T-helper 2 cell treated with Interferon-gamma antibody and Interleukin-4, amounts not matched to agents 100 ng/mL and 5 ng/mL, for 36 hours (primary cell): ENCODE measurements around the gene SHISA9. TPM values are rescaled to one million over a fixed set of nuclear protein-coding genes. Genes with fewer than 3 reads are reported as not detected.

Source experiments
- intact Hi-C: fragments of 100-400 bp; cut with micrococcal nuclease; formaldehyde crosslinking; loops from one replicate; pipeline ENCODE4 v1.15.1; 2023
- total RNA-seq: library from RNA; stranded (reverse); gene quantifications from 2 replicates; pipeline ENCODE4 v1.2.3, GENCODE V29; 2022

The SHISA9 gene
- total RNA-seq, 1 donor from 2014 or later, result 0.02 TPM

GRCh38 chr16:13014476-13014875 is 113.1 kb downstream of the SHISA9 start:
- intact Hi-C loops, result no loop called here

DNA sequence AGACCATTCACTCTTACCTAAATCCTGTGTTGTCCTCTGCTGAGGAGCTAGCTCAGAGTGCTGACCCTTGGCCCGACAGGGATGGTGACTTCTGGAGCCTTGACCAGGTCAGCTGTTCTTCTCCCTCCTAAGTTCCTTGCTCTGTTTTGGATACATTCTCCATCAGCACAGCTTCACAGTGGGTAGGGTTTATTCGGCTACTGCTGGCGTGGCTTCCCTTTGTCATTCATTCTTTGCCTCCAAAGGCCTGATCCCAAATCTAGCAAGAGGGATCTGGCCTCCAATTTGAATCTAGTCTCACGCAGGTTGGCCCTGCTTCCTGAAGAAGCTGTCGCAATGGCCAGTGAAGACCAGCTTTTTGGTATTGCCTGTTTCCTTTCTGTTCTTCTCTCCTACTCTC is 116.6 kb downstream of the SHISA9 start:
- intact Hi-C loops, result no loop called here

DNA sequence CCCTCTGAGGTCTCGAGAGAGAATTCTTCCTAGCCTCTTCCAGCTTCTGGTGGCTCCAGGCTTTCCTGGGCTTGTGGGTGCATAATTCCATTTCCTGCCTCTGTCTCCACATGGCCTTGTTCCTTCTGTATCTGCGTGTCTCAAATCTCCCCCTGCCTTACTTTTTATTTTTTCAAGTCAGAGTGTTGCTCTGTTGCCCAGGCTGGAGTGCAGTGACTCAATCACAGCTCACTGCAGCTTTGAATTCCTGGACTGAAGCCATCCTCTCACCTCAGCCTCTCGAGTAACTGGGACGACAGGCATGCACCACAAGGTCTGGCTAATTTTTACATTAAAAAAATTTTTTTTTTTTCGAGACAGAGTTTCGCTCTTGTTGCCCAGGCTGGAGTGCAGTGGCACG is 120.6 kb downstream of the SHISA9 start:
- intact Hi-C loops, result no loop called here

- intact Hi-C loops, result no loop called here
These were observed 128.4 kb downstream of the SHISA9 start for GRCh38 chr16:13029786-13030185.

DNA sequence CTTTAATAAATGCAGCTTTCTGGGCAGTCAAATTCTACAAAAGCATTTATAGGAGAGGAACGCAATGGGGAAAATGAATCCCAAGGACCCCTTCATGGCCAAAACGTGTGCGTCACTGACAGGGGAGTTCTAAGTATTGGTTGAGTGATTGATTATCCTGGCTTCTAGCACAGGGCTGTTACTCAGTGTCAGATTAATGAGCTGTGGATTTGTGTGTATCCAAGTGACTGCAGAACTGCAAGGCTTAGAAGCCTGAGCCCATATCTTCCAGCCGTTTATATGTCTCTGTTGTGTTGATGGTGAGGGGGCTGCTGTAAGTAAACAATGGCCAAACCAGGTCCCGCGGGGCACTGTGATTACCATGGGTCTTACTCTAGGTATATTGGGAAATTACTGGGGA is 129.4 kb downstream of the SHISA9 start:
- intact Hi-C loops, result no loop called here

DNA sequence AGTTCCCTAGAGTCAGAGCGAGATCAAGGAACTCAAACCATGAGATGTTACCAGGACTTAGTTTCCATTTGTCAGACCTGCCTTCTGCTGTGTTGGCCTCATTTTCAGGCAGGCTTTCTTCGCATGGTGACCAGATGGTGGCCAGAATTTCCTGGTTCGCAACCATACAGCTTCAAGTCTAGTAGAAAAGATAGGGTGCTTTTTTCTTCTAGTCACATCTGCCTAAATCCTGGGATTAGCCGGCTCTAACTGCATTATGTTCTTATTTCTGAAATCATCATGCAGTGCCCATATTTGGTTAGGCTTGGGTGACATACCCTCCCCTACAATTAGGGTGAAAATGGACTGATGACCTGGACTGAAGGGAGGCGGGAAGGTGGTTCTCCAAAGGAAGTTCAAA is 131.5 kb downstream of the SHISA9 start:
- intact Hi-C loops, result no loop called here

- intact Hi-C loops, result no loop called here
These were observed 135.2 kb downstream of the SHISA9 start for GRCh38 chr16:13036600-13036999.

DNA sequence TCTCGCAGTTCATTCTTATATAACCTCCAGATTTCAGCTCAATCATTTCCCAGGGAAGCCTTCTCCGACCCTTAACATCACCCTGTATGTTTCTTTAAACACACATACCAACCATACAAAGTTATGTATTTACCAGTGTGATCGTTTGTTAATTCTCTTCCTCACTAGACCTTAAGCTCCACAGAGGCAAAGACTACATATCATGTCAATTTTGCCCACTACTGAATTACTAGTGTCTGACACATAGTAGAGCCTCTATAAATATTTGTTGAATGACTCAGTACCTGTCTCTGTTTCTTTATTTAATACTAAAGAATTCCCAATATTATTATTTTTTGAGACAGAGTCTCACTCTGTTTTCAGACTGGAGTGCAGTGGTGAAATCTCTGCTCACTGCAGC is 137.2 kb downstream of the SHISA9 start:
- intact Hi-C loops, result no loop called here

DNA sequence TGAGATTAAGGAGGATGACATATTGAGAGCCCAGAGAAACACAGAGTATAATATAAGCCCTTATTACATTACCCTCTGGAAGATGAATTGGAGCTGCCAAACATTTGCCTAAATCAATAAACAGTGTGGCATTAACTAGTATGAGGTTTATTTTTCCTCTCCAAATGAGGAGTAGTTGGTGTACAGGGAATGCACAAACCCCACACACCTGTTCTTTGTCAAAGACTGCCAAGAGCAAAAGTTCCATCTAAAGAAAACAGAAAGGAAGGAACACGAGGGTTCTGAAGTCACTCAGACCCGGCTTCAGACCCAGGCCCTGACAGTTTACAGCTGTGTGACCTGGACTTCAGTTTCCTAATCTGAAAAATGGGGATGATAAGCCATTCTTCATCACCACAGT is 138.1 kb downstream of the SHISA9 start:
- intact Hi-C loops, result no loop called here

- intact Hi-C loops, result no loop called here
These were observed 139.8 kb downstream of the SHISA9 start for GRCh38 chr16:13041180-13041579.

GRCh38 chr16:13041646-13042290 is 140.4 kb downstream of the SHISA9 start:
- intact Hi-C loops, result no loop called here

DNA sequence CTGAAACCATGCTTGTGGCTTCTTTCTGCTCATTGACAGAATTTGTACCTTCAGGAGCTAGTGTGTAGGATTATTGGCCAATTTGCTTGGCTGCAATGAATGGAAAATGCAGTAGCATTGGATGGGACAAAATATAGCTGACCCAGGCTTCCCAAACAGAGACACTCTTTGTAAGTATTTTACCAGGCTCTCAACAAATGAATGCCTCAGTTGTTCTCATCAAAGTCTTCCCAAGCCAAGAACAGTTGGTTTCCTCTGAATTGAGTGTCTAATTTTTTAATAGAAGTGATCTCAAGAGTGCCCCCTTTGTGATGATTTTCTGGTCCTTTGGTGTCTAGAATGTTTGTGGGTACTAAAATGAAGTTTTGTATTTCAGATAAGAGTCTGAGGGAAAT is 140.9 kb downstream of the SHISA9 start:
- intact Hi-C loops, result no loop called here

GRCh38 chr16:13046061-13046821 is 144.8 kb downstream of the SHISA9 start:
- intact Hi-C loops, result no loop called here

- intact Hi-C loops, result no loop called here
These were observed 145.9 kb downstream of the SHISA9 start for GRCh38 chr16:13047276-13047675.

GRCh38 chr16:13049688-13050087 is 148.3 kb downstream of the SHISA9 start:
- intact Hi-C loops, result no loop called here

GRCh38 chr16:13052431-13052830 is 151.0 kb downstream of the SHISA9 start:
- intact Hi-C loops, result no loop called here

DNA sequence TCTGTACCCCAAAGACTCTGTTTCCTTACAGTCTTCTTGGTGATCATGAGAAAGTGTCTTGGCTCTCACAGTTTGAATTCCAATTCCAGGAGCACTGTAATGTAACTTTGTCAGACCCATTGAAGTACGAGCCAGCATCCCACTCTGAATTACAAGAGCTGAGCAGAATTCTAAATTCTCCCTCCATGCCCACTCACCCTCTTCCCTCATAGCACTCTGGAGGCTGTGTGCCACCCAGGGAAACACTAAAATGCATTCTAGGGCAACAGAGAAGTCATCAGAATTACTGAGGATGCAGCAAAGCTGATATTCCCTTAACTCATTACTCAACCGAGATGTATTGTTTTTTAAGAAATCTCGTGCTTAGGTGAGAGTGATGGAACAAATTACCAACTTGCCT is 154.1 kb downstream of the SHISA9 start:
- intact Hi-C loops, result no loop called here

DNA sequence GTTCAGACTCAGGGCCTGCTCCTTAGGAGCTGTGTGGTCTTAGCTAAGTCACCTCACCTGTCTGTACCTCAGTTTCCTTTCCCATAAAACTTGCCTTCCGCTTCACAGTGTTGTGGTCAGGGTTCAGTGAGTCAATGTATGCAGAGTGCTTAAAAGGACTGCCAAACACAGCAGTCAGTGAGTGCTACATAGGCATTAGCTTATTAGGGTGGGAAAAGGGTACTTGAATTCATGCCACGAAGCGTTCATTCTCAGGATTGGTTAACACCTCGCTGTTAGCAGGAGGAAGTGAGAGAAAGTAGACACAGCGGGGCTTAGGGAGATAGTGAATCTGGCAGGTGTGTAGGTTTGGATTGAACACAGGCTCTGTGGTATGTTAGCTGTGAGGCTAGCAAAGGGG is 155.2 kb downstream of the SHISA9 start:
- intact Hi-C loops, result no loop called here

DNA sequence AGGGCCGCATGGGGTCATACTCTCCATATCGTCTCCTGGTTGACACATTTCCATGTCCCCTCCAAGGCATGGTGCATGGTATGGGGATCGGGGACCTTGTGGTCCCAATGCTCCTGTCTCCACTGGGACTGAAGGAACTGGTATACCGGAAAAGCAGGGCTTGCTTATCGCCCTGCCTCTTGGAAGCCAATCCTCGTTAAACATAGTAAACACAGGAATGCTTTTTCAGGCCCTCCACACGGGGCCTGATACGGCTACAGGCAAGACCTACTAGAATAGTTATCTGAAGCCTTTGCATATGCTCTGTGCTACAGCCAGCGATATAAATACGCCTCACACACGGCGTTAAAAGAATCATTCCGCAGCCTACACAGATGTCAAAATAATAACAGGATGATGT is 159.5 kb downstream of the SHISA9 start:
- intact Hi-C loops, result no loop called here

DNA sequence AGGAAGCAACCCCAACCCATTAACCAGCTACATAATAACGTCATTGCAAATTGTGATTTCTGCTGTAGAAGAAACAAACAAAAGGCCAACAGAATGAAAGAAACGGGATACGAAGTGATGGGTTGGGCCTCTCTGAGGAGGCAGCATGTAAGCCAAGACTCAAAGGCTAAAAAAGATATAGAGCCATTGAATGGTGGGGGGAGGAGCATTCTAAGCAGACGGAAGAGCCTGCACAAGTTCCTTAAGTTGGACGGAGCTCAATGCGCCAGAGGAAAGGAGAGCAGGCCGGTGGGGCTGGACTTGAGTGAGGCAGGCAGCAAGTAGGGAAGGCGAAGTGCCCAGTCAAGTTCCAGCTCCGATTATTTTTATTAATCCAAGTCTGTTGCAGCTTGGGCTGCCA is 160.3 kb downstream of the SHISA9 start:
- intact Hi-C loops, result no loop called here

GRCh38 chr16:13062219-13062618 is 160.8 kb downstream of the SHISA9 start:
- intact Hi-C loops, result no loop called here

DNA sequence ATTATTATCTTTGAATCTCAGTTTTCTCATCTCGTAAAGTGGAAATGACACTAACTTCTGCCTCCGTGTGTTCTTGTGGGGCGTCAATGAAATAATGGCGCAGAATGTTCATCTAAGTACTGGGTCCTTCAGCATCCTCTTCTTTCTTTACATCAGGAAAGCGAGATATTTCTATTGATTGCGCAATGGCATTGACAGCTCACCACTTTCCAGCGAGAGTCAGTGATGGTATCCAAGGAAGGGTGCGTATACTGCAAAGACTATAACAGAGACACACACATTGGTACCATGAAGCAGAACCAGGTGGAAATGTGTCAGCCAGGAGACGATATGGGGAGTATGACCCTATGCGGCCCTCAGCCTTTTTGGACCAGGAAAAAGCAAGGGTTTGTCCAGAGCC is 162.1 kb downstream of the SHISA9 start:
- intact Hi-C loops, result no loop called here

DNA sequence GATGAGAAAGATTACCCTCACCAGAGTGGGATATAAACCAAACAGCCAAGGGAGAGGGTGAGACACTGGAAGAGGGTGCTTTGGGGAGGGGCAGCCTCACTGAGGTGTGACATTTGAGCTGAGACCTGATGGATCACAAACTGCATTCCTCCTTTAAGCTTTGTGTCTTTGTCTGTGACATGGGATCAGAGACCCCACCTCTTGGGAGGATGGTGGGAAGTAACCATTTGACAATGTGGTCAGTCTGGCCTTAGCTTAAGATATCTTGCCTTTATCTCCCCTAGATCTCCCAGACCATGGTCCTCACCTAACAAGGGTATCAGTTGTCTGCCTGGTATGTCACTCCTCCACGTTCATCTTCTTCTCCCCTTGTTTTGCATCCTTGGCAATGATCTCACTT is 163.4 kb downstream of the SHISA9 start:
- intact Hi-C loops, result no loop called here
